22Rv1 (cell line): Measurements from ENCODE around the gene TMEM61.

ENCODE experiments used
- ZFX ChIP-seq: fragments of 450-650 bp; IDR thresholded peaks from 2 replicates; pipeline ENCODE4 v1.6.1; 2017; ENCODE audit warnings: antibody characterized with exemption, borderline replicate concordance
- TF ChIP-seq, protein P1 (sequence below): fragments of 450-650 bp; IDR thresholded peaks from 2 replicates; pipeline ENCODE4 v1.5.1; 2017; ENCODE audit warnings: mild to moderate bottlenecking

DNA sequence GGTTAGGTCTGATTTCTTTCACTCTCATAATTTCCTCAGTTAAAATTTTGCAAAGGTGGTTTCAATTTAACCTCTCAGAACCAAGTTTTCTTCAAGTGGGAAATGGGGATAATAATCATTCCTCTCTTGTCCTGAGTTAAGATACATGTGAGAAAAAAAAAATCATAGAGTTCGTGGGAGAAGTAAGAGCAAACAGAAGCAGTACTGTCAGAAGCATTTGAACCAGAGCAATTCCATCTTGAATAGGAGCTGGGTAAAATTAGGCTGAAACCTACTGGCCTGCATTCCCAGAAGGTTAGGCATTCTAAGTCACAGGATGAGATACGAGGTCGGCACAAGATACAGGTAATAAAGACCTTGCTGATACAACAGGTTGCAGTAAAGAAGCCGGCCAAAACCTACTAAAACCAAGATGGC, 28.6 kb upstream of the TMEM61 start:
- TF ChIP-seq, protein P1, sequence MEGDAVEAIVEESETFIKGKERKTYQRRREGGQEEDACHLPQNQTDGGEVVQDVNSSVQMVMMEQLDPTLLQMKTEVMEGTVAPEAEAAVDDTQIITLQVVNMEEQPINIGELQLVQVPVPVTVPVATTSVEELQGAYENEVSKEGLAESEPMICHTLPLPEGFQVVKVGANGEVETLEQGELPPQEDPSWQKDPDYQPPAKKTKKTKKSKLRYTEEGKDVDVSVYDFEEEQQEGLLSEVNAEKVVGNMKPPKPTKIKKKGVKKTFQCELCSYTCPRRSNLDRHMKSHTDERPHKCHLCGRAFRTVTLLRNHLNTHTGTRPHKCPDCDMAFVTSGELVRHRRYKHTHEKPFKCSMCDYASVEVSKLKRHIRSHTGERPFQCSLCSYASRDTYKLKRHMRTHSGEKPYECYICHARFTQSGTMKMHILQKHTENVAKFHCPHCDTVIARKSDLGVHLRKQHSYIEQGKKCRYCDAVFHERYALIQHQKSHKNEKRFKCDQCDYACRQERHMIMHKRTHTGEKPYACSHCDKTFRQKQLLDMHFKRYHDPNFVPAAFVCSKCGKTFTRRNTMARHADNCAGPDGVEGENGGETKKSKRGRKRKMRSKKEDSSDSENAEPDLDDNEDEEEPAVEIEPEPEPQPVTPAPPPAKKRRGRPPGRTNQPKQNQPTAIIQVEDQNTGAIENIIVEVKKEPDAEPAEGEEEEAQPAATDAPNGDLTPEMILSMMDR = no peak
- no peak for TF ChIP-seq ZFX
